ENCODE results near the gene CDC25B.

CDC25B gene

GRCh38 chr20:3765171-3765882, 30.8 kb upstream of the CDC25B start:
- no peak for DNase-seq

DNA sequence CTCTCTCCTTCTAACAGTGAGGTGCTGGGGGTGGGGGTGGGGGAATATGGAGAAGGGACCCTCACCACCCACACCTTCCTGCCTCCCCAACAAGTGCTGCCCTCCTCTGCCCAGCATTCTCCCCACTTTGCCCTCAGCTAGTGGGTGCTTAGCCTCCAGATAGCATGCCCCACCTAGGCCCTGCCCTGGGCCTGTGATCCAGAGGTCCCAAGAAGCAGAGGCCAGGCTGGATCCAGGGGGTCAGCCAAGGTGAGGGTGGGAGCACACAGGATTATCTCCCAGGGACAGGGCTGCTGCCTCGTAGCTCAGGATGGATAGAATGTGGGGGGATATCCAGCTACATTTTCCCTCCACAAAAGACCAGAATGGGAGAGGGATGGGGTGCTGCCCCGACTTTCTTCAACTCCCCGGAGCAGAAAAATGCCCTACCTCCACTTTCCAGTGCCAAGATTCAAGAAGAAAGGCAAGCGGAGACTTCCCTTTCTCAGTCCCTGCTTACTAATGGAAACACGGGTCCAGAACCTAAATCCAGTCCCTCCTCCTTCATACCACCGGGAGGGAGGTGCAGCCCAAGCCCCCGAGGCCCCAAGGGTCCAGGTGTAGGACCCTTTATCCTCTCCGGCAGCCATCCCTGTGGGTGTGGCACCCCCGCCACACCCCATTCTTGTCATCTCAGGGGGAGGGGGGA, 29.5 kb upstream of the CDC25B start:
- DNase-seq = no peak

GRCh38 chr20:3767110-3767426, 29.0 kb upstream of the CDC25B start:
- no peak for DNase-seq

DNA sequence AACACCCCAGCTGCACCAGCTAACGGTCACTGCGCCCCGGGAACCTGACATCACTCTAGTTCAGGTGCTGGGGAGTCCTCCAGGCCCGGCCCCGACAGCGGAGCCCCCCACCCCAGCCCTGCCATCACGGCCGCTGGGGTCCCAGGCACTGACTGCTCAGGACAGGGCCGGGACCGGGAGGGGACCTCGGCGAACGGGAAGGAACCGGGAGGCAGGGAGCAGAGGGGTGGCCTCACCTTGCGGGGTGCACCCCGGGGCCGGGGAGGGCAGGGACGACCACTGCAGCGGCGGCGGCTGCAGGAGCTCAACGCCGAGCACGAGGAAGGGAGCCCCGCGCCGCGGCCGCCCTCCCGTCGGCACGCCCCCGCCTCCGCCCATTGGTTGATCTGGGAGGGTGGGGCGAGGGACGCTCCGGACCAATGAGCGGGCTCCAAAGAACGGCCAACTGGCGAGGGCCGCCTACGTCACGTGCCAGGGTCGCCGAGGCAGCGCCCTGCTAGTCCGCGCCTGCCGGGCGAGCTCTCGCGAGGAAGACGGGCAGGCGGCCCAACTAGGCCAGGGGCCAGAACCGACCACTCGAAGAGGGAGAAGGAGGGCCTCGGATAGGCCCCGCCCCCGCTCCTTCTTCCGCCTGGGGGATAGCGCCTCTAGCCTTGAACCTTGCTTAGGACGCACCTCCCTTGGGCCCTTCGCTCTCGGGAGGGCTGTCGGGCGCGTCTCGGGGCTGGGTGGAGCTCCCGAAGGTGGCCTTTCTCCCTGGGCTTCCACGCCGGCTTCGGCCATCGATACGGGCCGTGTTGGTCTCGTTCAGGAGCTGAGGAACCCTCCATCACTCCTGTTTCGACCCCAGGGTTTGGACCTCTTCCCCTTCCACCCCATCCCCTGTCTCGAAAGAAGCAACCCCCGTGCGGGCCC, 28.4 kb upstream of the CDC25B start, which contains the start of gene ADISSP:
Gene ADISSP, minus strand, starts transcription at position 327 of the 915 bp plus-strand sequence. CDS start 7,653 bp downstream, outside the sequence.
- peak; percentile 92 for DNase-seq

- peak; percentile 70 for DNase-seq
Measured at GRCh38 chr20:3768342-3769130, 27.6 kb upstream of the CDC25B start.

GRCh38 chr20:3771552-3772058, 24.5 kb upstream of the CDC25B start:
- DNase-seq = no peak

- no peak for DNase-seq
Measured at GRCh38 chr20:3775457-3776108, 20.5 kb upstream of the CDC25B start.

GRCh38 chr20:3777381-3777715, 18.8 kb upstream of the CDC25B start:
- no peak for DNase-seq

- DNase-seq = no peak
Measured at GRCh38 chr20:3777716-3778629, 18.1 kb upstream of the CDC25B start.

GRCh38 chr20:3778976-3779375, 17.1 kb upstream of the CDC25B start:
- DNase-seq = no peak

DNA sequence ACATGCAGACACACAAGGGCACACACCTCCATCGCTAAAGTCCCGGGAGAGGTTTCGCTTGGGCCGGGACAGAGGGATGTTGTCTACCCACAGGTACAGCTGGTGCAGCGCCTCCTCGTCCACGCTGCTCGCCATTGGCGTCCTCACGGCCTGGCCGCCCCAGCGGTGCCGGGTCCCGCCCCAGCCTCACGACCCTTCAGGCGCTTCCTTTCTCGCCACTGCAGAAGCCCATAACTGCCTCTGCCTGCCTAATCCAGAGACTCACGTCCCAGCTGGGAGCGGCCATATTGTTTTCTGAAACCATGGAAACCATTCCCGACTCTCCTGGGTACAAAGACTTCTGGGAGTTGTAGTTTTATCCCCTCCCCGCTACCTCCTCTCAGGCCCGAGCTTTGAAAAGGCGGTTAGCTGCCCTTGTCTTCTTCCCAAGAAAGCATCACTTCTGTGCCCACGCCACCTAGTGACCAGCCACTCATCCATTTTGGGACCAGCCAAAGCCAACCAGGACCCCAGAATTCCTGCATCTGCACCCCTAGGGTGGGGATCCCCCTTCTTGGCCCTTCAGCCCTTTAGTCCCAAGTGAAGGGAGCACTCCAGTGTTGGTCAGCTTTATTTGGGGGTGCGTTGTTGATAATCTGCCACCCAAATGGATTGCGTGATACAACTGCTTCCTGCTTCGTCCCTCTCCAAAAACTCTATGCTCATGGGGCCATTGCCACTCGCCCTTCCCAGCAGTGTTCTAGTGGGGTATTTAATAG, 14.8 kb upstream of the CDC25B start, which contains the start of gene SPEF1:
Gene SPEF1, minus strand, starts transcription at position 296 of the 758 bp plus-strand sequence. Its CDS starts 161 bp downstream, at position 135.
- peak; percentile 93 for DNase-seq

DNA sequence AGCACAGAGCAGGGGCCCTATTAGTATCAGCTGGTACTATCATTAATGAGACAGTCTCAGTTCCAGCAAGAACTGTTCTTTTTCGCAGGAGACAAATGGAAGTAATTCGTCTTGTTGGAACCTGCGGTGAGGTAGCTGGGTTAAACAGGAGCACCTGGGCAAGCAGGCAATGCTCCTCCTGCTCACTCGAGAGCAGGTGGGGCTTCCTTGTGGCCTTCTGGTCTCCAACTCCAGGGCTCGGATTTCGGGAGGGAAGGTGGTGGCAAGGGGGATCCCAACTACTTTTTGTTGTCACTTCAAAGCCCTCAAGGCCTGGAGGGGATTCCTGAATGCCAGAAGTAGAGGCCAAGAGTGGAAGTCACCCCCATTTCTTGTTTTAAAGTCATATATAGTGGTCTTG, 13.5 kb upstream of the CDC25B start:
- DNase-seq = no peak

DNA sequence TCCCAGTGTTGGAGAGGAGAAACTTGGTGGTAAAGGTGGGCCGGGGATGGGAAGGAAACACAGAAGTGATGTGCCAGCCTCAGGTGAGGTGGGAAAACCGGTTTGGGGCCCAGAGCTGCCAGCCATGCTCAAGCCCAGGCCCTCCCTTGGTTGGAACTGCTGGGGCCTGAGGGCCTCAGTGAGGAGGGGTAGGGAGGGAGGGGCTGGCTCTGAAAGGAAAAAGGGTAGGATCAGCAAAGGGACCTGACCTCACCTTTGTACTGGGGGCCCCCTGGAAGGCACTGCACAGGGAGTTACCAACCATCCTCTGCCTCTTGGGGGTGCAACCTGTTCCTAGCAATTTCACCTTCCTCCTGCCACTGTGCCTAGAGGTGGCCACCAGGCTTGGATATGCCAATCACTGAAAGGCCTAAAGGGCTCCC, 13.0 kb upstream of the CDC25B start:
- no peak for DNase-seq

DNA sequence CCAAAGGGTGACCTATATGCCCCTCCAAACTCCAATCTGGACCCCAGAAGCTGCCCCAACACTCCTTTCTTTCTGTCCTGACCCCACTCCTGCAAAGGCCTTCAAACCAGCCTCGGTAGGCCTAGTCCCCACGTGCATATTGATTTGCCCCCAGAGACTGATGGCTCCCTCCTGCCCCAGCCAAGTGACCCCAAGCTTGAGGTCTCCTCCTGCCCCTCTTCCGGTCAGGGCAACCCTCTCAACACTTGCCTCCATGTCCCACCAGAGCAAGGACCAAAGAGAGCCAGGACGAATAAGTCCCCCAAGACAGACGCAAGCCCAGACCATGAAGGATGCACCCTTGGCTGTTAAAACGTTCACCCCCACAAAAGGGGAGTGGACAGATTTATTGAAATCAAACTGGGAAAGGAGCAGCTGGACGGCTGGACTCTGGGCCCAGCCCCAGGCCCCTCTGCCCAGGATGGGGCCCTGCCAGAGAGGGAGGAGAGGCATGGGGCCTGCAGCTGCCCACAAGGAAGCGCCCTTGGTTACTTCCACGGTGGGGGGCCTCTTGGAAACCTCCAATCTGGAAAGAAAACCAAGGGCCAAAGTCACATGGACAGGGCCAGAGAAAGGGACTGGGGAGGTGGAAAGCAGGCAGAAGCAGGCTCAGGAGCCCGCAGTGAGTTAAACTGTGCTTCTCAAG, 12.5 kb upstream of the CDC25B start:
- DNase-seq = no peak

GRCh38 chr20:3784216-3784853, 11.8 kb upstream of the CDC25B start:
- no peak for DNase-seq

GRCh38 chr20:3784863-3785239, 11.3 kb upstream of the CDC25B start:
- DNase-seq = no peak

DNA sequence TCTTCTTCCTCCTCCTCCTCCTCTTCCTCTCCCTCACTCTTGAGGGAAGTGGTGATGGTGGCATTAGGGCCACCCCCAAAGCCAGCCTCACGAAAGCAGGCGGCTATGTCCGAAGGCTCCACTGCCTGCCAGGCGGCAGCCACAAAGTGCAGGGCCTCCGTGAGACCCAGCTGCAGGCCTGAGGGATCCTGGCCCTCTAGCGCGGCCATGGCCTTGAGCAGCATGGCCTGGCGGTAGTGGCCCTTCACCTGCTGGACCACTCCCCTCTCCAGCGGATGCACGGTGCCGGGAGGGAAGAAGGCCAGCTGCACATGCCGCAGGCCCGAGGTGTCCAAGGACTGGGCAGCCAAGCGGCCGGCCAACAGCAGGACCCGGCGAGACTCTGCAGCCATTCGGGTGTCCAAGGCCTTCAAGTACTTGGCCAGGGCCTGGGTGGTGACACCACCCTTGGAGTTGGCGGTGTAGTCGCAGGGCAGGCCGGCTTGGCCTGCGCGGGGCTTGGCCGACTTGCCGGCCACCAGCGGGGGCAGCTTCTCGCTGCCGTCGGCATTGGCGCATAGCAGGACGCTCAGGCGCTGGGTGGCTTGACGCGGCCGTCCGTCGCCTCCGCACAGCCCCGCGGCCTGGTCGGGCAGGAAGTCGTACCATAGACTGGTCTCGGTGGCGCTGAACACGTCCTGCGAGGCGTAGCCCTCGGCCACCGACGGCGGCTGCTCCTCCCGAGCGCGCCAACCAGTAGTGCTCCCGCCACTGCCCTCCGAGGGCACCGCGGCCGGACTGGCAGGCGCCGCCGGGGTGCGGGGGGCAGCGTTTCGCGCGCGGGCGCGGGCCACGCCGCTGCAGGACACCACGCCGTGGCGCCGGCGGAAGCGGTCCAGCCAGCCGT, 10.6 kb upstream of the CDC25B start:
- DNase-seq = no peak

GRCh38 chr20:3786126-3786484, 10.0 kb upstream of the CDC25B start:
- DNase-seq = no peak

All from NCI-H524 treated with DMSO at 0.1 percent for 48 hours (cell line).